Stomach (tissue), 4 donors: Measurements from ENCODE around the gene ROPN1.

Experiments
- CTCF ChIP-seq, 7 experiments: fragments of 450-650 bp in 4 of 7; fragments of 200-600 bp in 3 of 7; sonication (generic) in 3 of 7; IDR thresholded peaks; one replicate each; pipeline ENCODE4 v1.5.1; 2016 to 2019; ENCODE audit warnings: antibody characterized with exemption in 7 of 7, control low read depth in 2 of 7, mild to moderate bottlenecking in 1 of 7
- EP300 ChIP-seq: sonication (generic); formaldehyde crosslinking; IDR thresholded peaks from one replicate; pipeline ENCODE4 v1.6.1; 2017; ENCODE audit warnings: antibody characterized with exemption
- POLR2A ChIP-seq, 4 donors: fragments of 450-650 bp; IDR thresholded peaks; one replicate each; pipeline ENCODE4 v1.6.1; 2016; ENCODE audit warnings: antibody characterized with exemption in 4 of 4, control low read depth in 2 of 4, mild to moderate bottlenecking in 1 of 4, moderate library complexity in 1 of 4
- POLR2AphosphoS5 ChIP-seq, 3 donors: sonication (generic); formaldehyde crosslinking; IDR thresholded peaks; one replicate each; pipeline ENCODE4 v1.6.1; 2016; ENCODE audit warnings: antibody characterized with exemption in 3 of 3

- TF ChIP-seq CTCF (IDR thresholded peaks at IDR 0.05) (no peak), EP300 (no peak), POLR2A (IDR thresholded peaks at IDR 0.05) (no peak), POLR2AphosphoS5 (IDR thresholded peaks at IDR 0.05) (no peak)
Observed at GRCh38 chr3:124026516-124026915, 34.6 kb upstream of the ROPN1 start.
